ENCODE results near the gene TBC1D23. TPM values are rescaled to one million over a fixed set of nuclear protein-coding genes. Genes with fewer than 3 reads are reported as not detected.

Gene TBC1D23
- 10 to 100 TPM; 17.9 to 40.9 (median 36.0) TPM for polyA plus RNA-seq
- long read RNA-seq, donor 1, result 0 reads
- long read RNA-seq, donor 2, partial matches to known transcripts, result 0 of 3 reads
- long read RNA-seq, donor 2, other reads (novel, unspliced or antisense), result 0 of 3 reads
- long read RNA-seq, donor 3, partial matches to known transcripts, result 0 of 3 reads
- long read RNA-seq, donor 3, other reads (novel, unspliced or antisense), result 0 of 3 reads
- long read RNA-seq, donor 4, result 0 reads
- long read RNA-seq, donor 5, result 0 reads
- long read RNA-seq, donor 6, partial matches to known transcripts, result 8 of 8 reads
- long read RNA-seq, donor 6, other reads (novel, unspliced or antisense), result 0 of 8 reads
- long read RNA-seq, donor 7, result 0 reads
- long read RNA-seq, donor 8, result 0 reads
- long read RNA-seq, donor 9, result 0 reads
- long read RNA-seq, donor 10, partial matches to known transcripts, result 0 of 8 reads
- long read RNA-seq, donor 10, other reads (novel, unspliced or antisense), result 0 of 8 reads

GRCh38 chr3:100260685-100261484, at the start of gene TBC1D23:
TBC1D23 (plus strand) TSS chr3:100260992; CDS start chr3:100261019, 27 bp downstream.
- peak; percentile 99 to 100 for DNase-seq
- Histone ChIP-seq H3K27ac (ENCODE audit: low read depth in 1 of 3, low read length in 2 of 3) (peak within 1 kb of the TSS; percentile 98), H3K9me3 (ENCODE audit: control insufficient read depth in 2 of 2, insufficient read depth in 1 of 2, low read depth in 1 of 2, low read length in 1 of 2) (no peaks in the 10 kb centered on the region), H3K27me3 (ENCODE audit: control insufficient read depth in 3 of 3, insufficient read depth in 3 of 3, low read length in 3 of 3) (no peaks in the 10 kb centered on the region), H3K4me3 (ENCODE audit: low read depth in 1 of 3, low read length in 3 of 3) (peak within 1 kb of the TSS; percentile 73 to 96 (median 73)), H3K36me3 (ENCODE audit: control insufficient read depth in 3 of 3, insufficient read depth in 2 of 3, low read depth in 1 of 3, low read length in 3 of 3) (no peaks in the 10 kb centered on the region), H3K4me1 (ENCODE audit: control insufficient read depth in 3 of 3, insufficient read depth in 2 of 3, low read depth in 1 of 3, low read length in 2 of 3) (peaks cover 2 to 10% (median 5%) of the 10 kb centered on the region in 3 donors)
- peak; percentile 91 for FAIRE-seq
- 0% methylated on average over 48 to 49 of the region's 49 CpGs for WGBS, 3 donors

GRCh38 chr3:100213891-100214573, 46.8 kb upstream of the TBC1D23 start:
- DNase-seq (no peak), FAIRE-seq (no peak)
- H3K27me3 ChIP-seq (ENCODE audit: control insufficient read depth in 3 of 3, insufficient read depth in 3 of 3, low read length in 3 of 3), result no peaks in the 10 kb centered on the region
- no peaks in the 10 kb centered on the region for H3K9me3 ChIP-seq (ENCODE audit: control insufficient read depth in 2 of 2, insufficient read depth in 1 of 2, low read depth in 1 of 2, low read length in 1 of 2)
- H3K27ac ChIP-seq (ENCODE audit: low read depth in 1 of 3, low read length in 2 of 3), result no peak overlapping the region
- no peak overlapping the region for H3K4me3 ChIP-seq (ENCODE audit: low read depth in 1 of 3, low read length in 3 of 3)
- 85 to 89% (median 88%) methylated on average over 7 of the region's 7 CpGs for WGBS, 3 donors
- no peaks in the 10 kb centered on the region for H3K36me3 ChIP-seq (ENCODE audit: control insufficient read depth in 3 of 3, insufficient read depth in 2 of 3, low read depth in 1 of 3, low read length in 3 of 3)
- peaks cover 0 to 12% (median 6%) of the 10 kb centered on the region in 3 donors for H3K4me1 ChIP-seq (ENCODE audit: control insufficient read depth in 3 of 3, insufficient read depth in 2 of 3, low read depth in 1 of 3, low read length in 2 of 3)

- no peak overlapping the region for H3K4me3 ChIP-seq (ENCODE audit: low read depth in 1 of 3, low read length in 3 of 3)
- peaks cover 0 to under 1% of the 10 kb centered on the region in 2 donors for H3K9me3 ChIP-seq (ENCODE audit: control insufficient read depth in 2 of 2, insufficient read depth in 1 of 2, low read depth in 1 of 2, low read length in 1 of 2)
- DNase-seq (no peak), FAIRE-seq (no peak)
- WGBS, 3 donors, result 58 to 64% (median 59%) methylated on average over 5 of the region's 5 CpGs
- H3K4me1 ChIP-seq (ENCODE audit: control insufficient read depth in 3 of 3, insufficient read depth in 2 of 3, low read depth in 1 of 3, low read length in 2 of 3), result peaks cover 0 to 11% (median 6%) of the 10 kb centered on the region in 3 donors
- H3K36me3 ChIP-seq (ENCODE audit: control insufficient read depth in 3 of 3, insufficient read depth in 2 of 3, low read depth in 1 of 3, low read length in 3 of 3), result no peaks in the 10 kb centered on the region
- no peaks in the 10 kb centered on the region for H3K27me3 ChIP-seq (ENCODE audit: control insufficient read depth in 3 of 3, insufficient read depth in 3 of 3, low read length in 3 of 3)
- H3K27ac ChIP-seq (ENCODE audit: low read depth in 1 of 3, low read length in 2 of 3), result no peak overlapping the region
Measured at GRCh38 chr3:100214574-100214964, 46.2 kb upstream of the TBC1D23 start.

- FAIRE-seq (no peak), DNase-seq (no peak)
- WGBS, 3 donors, result 83 to 100% (median 91%) methylated on average over 1 of the region's 1 CpG
- peaks cover 0 to 8% of the 10 kb centered on the region in 2 donors for H3K9me3 ChIP-seq (ENCODE audit: control insufficient read depth in 2 of 2, insufficient read depth in 1 of 2, low read depth in 1 of 2, low read length in 1 of 2)
- H3K4me1 ChIP-seq (ENCODE audit: control insufficient read depth in 3 of 3, insufficient read depth in 2 of 3, low read depth in 1 of 3, low read length in 2 of 3), result no peaks in the 10 kb centered on the region
- H3K27ac ChIP-seq (ENCODE audit: low read depth in 1 of 3, low read length in 2 of 3), result no peak overlapping the region
- no peaks in the 10 kb centered on the region for H3K27me3 ChIP-seq (ENCODE audit: control insufficient read depth in 3 of 3, insufficient read depth in 3 of 3, low read length in 3 of 3)
- H3K4me3 ChIP-seq (ENCODE audit: low read depth in 1 of 3, low read length in 3 of 3), result no peak overlapping the region
- H3K36me3 ChIP-seq (ENCODE audit: control insufficient read depth in 3 of 3, insufficient read depth in 2 of 3, low read depth in 1 of 3, low read length in 3 of 3), result no peaks in the 10 kb centered on the region
Measured at GRCh38 chr3:100216713-100217112, 44.1 kb upstream of the TBC1D23 start.

- Histone ChIP-seq H3K4me1 (ENCODE audit: control insufficient read depth in 3 of 3, insufficient read depth in 2 of 3, low read depth in 1 of 3, low read length in 2 of 3) (no peaks in the 10 kb centered on the region), H3K27me3 (ENCODE audit: control insufficient read depth in 3 of 3, insufficient read depth in 3 of 3, low read length in 3 of 3) (no peaks in the 10 kb centered on the region), H3K36me3 (ENCODE audit: control insufficient read depth in 3 of 3, insufficient read depth in 2 of 3, low read depth in 1 of 3, low read length in 3 of 3) (no peaks in the 10 kb centered on the region), H3K27ac (ENCODE audit: low read depth in 1 of 3, low read length in 2 of 3) (no peak overlapping the region), H3K4me3 (ENCODE audit: low read depth in 1 of 3, low read length in 3 of 3) (no peak overlapping the region), H3K9me3 (ENCODE audit: control insufficient read depth in 2 of 2, insufficient read depth in 1 of 2, low read depth in 1 of 2, low read length in 1 of 2) (peaks cover 0 to 8% of the 10 kb centered on the region in 2 donors)
- DNase-seq (no peak), FAIRE-seq (no peak)
- WGBS, 3 donors, result 81 to 94% (median 87%) methylated on average over 1 of the region's 1 CpG
Measured at GRCh38 chr3:100221159-100221558, 39.6 kb upstream of the TBC1D23 start.

DNA sequence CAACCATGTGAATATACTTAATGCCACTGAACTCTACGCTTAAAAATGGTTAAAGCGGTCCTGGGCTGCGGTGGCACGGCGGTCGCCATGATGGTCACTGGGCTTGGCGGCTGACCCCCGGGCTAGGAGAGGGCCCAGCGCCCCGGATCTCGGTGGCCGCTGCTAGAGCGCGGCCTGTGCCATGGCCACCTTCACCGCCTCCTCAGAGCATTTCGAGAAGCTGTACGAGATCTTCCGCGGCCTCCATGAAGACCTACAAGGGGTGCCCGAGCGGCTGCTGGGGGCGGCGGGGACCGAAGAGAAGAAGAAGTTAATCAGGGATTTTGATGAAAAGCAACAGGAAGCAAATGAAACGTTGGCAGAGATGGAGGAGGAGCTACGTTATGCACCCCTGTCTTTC, 35.6 kb upstream of the TBC1D23 start:
- FAIRE-seq, result no peak
- WGBS, 3 donors, result 94 to 96% (median 95%) methylated on average over 26 of the region's 26 CpGs
- Histone ChIP-seq H3K27me3 (ENCODE audit: control insufficient read depth in 3 of 3, insufficient read depth in 3 of 3, low read length in 3 of 3) (no peaks in the 10 kb centered on the region), H3K9me3 (ENCODE audit: control insufficient read depth in 2 of 2, insufficient read depth in 1 of 2, low read depth in 1 of 2, low read length in 1 of 2) (peaks cover 0 to 4% of the 10 kb centered on the region in 2 donors), H3K36me3 (ENCODE audit: control insufficient read depth in 3 of 3, insufficient read depth in 2 of 3, low read depth in 1 of 3, low read length in 3 of 3) (no peaks in the 10 kb centered on the region), H3K27ac (ENCODE audit: low read depth in 1 of 3, low read length in 2 of 3) (no peak overlapping the region), H3K4me3 (ENCODE audit: low read depth in 1 of 3, low read length in 3 of 3) (no peak overlapping the region), H3K4me1 (ENCODE audit: control insufficient read depth in 3 of 3, insufficient read depth in 2 of 3, low read depth in 1 of 3, low read length in 2 of 3) (no peaks in the 10 kb centered on the region)
- no peak for DNase-seq

GRCh38 chr3:100225883-100226282, 34.9 kb upstream of the TBC1D23 start:
- H3K27me3 ChIP-seq (ENCODE audit: control insufficient read depth in 3 of 3, insufficient read depth in 3 of 3, low read length in 3 of 3), result no peaks in the 10 kb centered on the region
- 86 to 91% (median 90%) methylated on average over 8 of the region's 8 CpGs for WGBS, 3 donors
- no peak overlapping the region for H3K4me3 ChIP-seq (ENCODE audit: low read depth in 1 of 3, low read length in 3 of 3)
- H3K27ac ChIP-seq (ENCODE audit: low read depth in 1 of 3, low read length in 2 of 3), result no peak overlapping the region
- no peak for FAIRE-seq
- H3K36me3 ChIP-seq (ENCODE audit: control insufficient read depth in 3 of 3, insufficient read depth in 2 of 3, low read depth in 1 of 3, low read length in 3 of 3), result no peaks in the 10 kb centered on the region
- no peaks in the 10 kb centered on the region for H3K4me1 ChIP-seq (ENCODE audit: control insufficient read depth in 3 of 3, insufficient read depth in 2 of 3, low read depth in 1 of 3, low read length in 2 of 3)
- DNase-seq, result no peak
- peaks cover 0 to 5% of the 10 kb centered on the region in 2 donors for H3K9me3 ChIP-seq (ENCODE audit: control insufficient read depth in 2 of 2, insufficient read depth in 1 of 2, low read depth in 1 of 2, low read length in 1 of 2)
